Measurements from ENCODE around the gene NAT8L.

NAT8L gene

DNA sequence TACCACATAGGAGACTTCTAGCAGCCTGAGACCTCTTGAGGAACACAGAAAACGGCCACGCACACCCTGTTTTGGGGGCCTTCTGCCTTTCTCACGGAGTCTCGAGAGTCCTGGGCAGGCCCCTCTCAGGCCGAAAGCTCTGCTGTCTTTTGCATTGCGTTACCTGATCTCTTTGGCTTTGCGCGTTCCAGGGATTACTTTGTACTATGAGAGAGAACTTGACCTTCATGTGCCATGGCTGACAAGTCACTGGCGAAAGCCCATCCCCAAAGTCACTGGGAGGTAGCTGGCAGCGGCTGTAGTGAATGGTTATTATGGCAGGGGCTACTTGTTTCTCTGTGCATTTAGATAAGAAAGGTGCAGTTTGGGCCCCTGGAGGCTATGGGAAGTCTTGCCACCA is 8.0 kb upstream of the NAT8L start:
- CTCF ChIA-PET, result interaction anchor here (1.4 kb wide), 1 partner anchor 41 kb away, joined by 3 read pairs; no protein-coding TSS in a partner anchor
- TF ChIP-seq, protein P1, sequence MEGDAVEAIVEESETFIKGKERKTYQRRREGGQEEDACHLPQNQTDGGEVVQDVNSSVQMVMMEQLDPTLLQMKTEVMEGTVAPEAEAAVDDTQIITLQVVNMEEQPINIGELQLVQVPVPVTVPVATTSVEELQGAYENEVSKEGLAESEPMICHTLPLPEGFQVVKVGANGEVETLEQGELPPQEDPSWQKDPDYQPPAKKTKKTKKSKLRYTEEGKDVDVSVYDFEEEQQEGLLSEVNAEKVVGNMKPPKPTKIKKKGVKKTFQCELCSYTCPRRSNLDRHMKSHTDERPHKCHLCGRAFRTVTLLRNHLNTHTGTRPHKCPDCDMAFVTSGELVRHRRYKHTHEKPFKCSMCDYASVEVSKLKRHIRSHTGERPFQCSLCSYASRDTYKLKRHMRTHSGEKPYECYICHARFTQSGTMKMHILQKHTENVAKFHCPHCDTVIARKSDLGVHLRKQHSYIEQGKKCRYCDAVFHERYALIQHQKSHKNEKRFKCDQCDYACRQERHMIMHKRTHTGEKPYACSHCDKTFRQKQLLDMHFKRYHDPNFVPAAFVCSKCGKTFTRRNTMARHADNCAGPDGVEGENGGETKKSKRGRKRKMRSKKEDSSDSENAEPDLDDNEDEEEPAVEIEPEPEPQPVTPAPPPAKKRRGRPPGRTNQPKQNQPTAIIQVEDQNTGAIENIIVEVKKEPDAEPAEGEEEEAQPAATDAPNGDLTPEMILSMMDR (IDR thresholded peaks at IDR 0.05; ENCODE audit: control extremely low read depth, extremely low read depth, low read depth, missing control alignments), result no peak
- no peak for DNase-seq (ENCODE audit: extremely low spot score)
- POLR2A ChIA-PET, result no interaction called here

DNA sequence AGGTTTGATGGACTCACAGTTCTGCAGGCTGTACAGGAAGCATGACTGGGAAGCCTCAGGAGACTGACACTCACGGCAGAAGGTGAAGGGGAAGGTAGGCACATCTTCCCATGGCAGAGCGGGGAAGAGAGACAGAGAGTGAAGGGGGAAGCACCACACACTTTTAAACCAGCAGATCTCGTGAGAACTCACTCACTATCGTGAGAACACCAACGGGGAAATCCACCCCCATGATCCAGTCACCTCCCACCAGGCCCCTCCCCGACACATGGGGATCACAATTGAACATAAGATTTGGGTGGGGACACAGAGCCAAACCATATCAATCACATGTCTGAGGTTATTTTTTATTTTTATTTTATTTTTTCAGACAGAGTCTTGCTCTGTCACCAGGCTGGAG is 4.9 kb upstream of the NAT8L start:
- POLR2A ChIA-PET, result no interaction called here

DNA sequence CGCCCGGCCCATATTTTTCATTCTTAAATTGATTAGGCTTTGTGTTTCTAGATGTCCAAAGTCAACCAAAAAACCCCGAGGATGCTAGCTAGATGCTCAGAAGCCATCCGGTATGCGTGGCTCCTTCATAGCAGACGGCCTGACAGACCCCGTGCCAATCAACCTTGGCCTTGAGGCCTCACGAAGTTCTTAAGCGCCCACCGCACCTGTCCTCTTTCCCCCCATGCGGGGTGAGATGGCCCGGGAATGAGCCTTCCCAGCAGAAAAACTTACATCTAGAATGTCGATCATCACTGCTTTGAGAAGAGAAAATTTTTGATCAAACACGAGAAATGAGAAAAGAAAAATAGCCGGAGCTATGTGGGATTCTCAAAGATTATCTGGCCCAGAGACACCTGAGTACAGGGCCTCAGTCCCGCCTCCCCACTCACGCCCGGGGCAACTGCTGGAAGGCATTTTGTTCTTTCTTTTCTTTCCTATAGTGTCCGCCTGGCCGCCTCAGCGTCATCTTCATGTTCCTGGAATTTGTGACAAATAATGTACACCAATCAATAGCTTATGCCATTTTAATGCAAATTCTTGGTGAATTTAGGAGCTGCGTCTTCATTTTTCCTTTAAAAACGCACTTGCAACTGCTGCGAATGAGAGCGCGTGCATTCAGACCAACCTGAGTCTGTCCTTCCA is 1.6 kb upstream of the NAT8L start:
- DNase-seq (ENCODE audit: extremely low spot score), result no peak
- ChIA-PET POLR2A (no interaction called here), CTCF (interaction anchor here (1.2 kb wide), 1 partner anchor 12 kb away, joined by 3 read pairs; no protein-coding TSS in a partner anchor)
- TF ChIP-seq, protein P1 (IDR thresholded peaks at IDR 0.05; ENCODE audit: control extremely low read depth, extremely low read depth, low read depth, missing control alignments), result no peak

More for the DNA sequence above, 4.9 kb upstream of the NAT8L start:
- no peak for DNase-seq (ENCODE audit: extremely low spot score)
- CTCF ChIA-PET, result no interaction called here
- TF ChIP-seq, protein P1 (IDR thresholded peaks at IDR 0.05; ENCODE audit: control extremely low read depth, extremely low read depth, low read depth, missing control alignments), result no peak

- TF ChIP-seq, protein P1 (IDR thresholded peaks at IDR 0.05; ENCODE audit: control extremely low read depth, extremely low read depth, low read depth, missing control alignments), result no peak
- ChIA-PET CTCF (interaction anchor here (1.2 kb wide), 1 partner anchor 13 kb away, joined by 3 read pairs; no protein-coding TSS in a partner anchor), POLR2A (no interaction called here)
- DNase-seq (ENCODE audit: extremely low spot score), result no peak
Observed at GRCh38 chr4:2058264-2059045, 672 bp upstream of the NAT8L start.

GRCh38 chr4:2059726-2060602 is 837 bp downstream of the NAT8L start:
- CTCF ChIA-PET, result no interaction called here
- POLR2A ChIA-PET, result no interaction called here
- TF ChIP-seq, protein P1 (IDR thresholded peaks at IDR 0.05; ENCODE audit: control extremely low read depth, extremely low read depth, low read depth, missing control alignments), result no peak
- DNase-seq (ENCODE audit: extremely low spot score), result no peak

DNA sequence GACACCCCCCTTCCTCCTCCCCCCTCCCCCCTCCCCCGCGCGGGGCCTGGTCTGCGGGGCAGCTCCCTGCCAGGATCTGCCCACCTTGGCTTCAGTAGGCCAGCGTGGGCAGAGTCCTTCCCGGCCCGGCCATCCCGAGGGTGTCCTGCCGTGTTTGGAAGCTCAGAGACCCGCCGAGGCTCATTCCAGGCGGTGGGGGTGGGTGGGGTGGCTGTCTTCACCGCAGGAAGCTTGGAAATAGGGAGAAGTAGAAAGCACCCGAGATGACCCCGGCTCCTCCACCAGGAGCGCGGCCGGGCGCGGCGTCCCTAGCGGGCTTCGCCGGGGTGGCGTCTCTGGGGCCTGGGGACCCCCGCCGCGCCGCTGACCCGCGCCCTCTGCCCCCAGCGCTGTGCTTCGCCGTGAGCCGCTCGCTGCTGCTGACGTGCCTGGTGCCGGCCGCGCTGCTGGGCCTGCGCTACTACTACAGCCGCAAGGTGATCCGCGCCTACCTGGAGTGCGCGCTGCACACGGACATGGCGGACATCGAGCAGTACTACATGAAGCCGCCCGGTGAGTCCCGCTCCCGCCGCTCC is 1.6 kb downstream of the NAT8L start:
- CTCF ChIA-PET, result no interaction called here

More for the DNA sequence above, 1.6 kb downstream of the NAT8L start:
- no peak for DNase-seq (ENCODE audit: extremely low spot score)
- TF ChIP-seq, protein P1 (IDR thresholded peaks at IDR 0.05; ENCODE audit: control extremely low read depth, extremely low read depth, low read depth, missing control alignments), result no peak
- POLR2A ChIA-PET, result no interaction called here

Data from GM10248 (cell line).